GM23338 (cell line): Measurements from ENCODE around the gene AACS. TPM values are rescaled to one million over a fixed set of nuclear protein-coding genes. Genes with fewer than 3 reads are reported as not detected.
A peak's percentile ranks its signal among the peaks of the same experiment; 100 is the strongest.

ENCODE experiments used
- ATAC-seq: fragments of 200-7000 bp; cut with Tn5 transposase; 3 replicates; pipeline ENCODE4 v1.9.1; 2020
- DNase-seq: peaks from one replicate; pipeline ENCODE4 v3.0.0-alpha.2; 2015; ENCODE audit warnings: low spot score
- H2AFZ ChIP-seq: fragments of 200-600 bp; sonication (generic); 2 replicates; pipeline ENCODE4 v1.8.0; 2016; ENCODE audit warnings: antibody characterized with exemption, mild to moderate bottlenecking, moderate library complexity
- H3F3A ChIP-seq: fragments of 200-600 bp; sonication (generic); replicated peaks from 2 replicates; pipeline ENCODE4 v1.8.0; 2017; ENCODE audit warnings: antibody characterized with exemption, mixed run types, low read depth
- H3K27ac ChIP-seq: fragments of 200-600 bp; sonication (generic); 2 replicates; pipeline ENCODE4 v1.6.1; 2016; ENCODE audit warnings: low read depth
- H3K27me3 ChIP-seq: fragments of 200-600 bp; sonication (generic); 2 replicates; pipeline ENCODE4 v1.8.0; 2016; ENCODE audit warnings: mild to moderate bottlenecking, mixed run types, moderate library complexity; ENCODE audit not compliant: insufficient read depth
- H3K36me3 ChIP-seq: fragments of 200-600 bp; sonication (generic); 2 replicates; pipeline ENCODE4 v1.8.0; 2016; ENCODE audit warnings: mild to moderate bottlenecking; ENCODE audit not compliant: insufficient read depth
- H3K4me1 ChIP-seq: fragments of 200-600 bp; sonication (generic); 2 replicates; pipeline ENCODE4 v1.8.0; 2016; ENCODE audit warnings: mild to moderate bottlenecking, moderate library complexity; ENCODE audit not compliant: insufficient read depth
- H3K4me2 ChIP-seq: fragments of 200-600 bp; sonication (generic); 2 replicates; pipeline ENCODE4 v1.7.1; 2017; ENCODE audit warnings: mixed run types
- H3K4me3 ChIP-seq: fragments of 200-600 bp; sonication (generic); 2 replicates; pipeline ENCODE4 v1.6.1; 2016; ENCODE audit warnings: mixed run types
- H3K79me2 ChIP-seq: fragments of 200-600 bp; sonication (generic); replicated peaks from 2 replicates; pipeline ENCODE4 v1.8.0; 2017; ENCODE audit warnings: mild to moderate bottlenecking; ENCODE audit not compliant: insufficient read depth
- H3K9me2 ChIP-seq: fragments of 200-600 bp; sonication (generic); 2 replicates; pipeline ENCODE4 v1.8.0; 2017; ENCODE audit not compliant: insufficient read depth
- H4K20me1 ChIP-seq: fragments of 200-600 bp; sonication (generic); replicated peaks from 2 replicates; pipeline ENCODE4 v1.8.0; 2017; ENCODE audit warnings: mild to moderate bottlenecking; ENCODE audit not compliant: insufficient read depth
- H3K27ac Mint-ChIP-seq: 2 replicates; pipeline ENCODE4 v1.8.0; 2020; ENCODE audit warnings: inconsistent platforms, mild to moderate bottlenecking, moderate library complexity, mixed read lengths
- H3K27me3 Mint-ChIP-seq: 3 replicates; pipeline ENCODE4 v1.8.0; 2022; ENCODE audit warnings: low read depth, mild to moderate bottlenecking, moderate library complexity, mixed read lengths, inconsistent platforms; ENCODE audit not compliant: insufficient read depth, poor library complexity
- H3K36me3 Mint-ChIP-seq: 3 replicates; pipeline ENCODE4 v1.8.0; 2021; ENCODE audit warnings: low read depth, mild to moderate bottlenecking, inconsistent platforms, moderate library complexity, mixed read lengths
- H3K4me1 Mint-ChIP-seq: 3 replicates; pipeline ENCODE4 v1.8.0; 2020; ENCODE audit warnings: mild to moderate bottlenecking, inconsistent platforms, mixed read lengths
- H3K4me3 Mint-ChIP-seq: 3 replicates; pipeline ENCODE4 v1.8.0; 2021; ENCODE audit warnings: moderate library complexity, mild to moderate bottlenecking, inconsistent platforms, mixed read lengths
- H3K9me3 Mint-ChIP-seq: 3 replicates; pipeline ENCODE4 v1.8.0; 2020; ENCODE audit warnings: moderate library complexity, mild to moderate bottlenecking, inconsistent platforms, mixed read lengths
- NANOG ChIP-seq: IDR thresholded peaks from 2 replicates; pipeline ENCODE4 v1.6.1; 2016; ENCODE audit warnings: antibody characterized with exemption, borderline replicate concordance
- polyA plus RNA-seq: library from polyadenylated mRNA; unstranded; fragments of >200 nt; fragmentation: Nextera tagmentation; extraction: Ambion mirVana; gene quantifications from 2 replicates; pipeline ENCODE4 v1.2.1, GENCODE V29; 2016
- total RNA-seq: library from RNA; depleted of rRNA; stranded (reverse); fragments of >200 nt; shearing (Covaris generic); gene quantifications from 2 replicates; pipeline ENCODE4 v1.2.3, GENCODE V29; 2014
- TF ChIP-seq, protein P1 (sequence below): fragments of 250-450 bp; sonication (Bioruptor Pico); IDR thresholded peaks from 2 replicates; pipeline ENCODE4 v1.5.0; 2020; ENCODE audit warnings: mild to moderate bottlenecking, moderate library complexity
- TF ChIP-seq, protein P2 (sequence below), 2 experiments: fragments of 200-600 bp in 1 of 2; sonication (generic) in 1 of 2; conservative IDR thresholded peaks; 2 replicates each; pipeline versions ENCODE4 v1.5.1 to v1.6.1; 2016 to 2017; ENCODE audit warnings: antibody characterized with exemption in 2 of 2, low read depth in 2 of 2, mild to moderate bottlenecking in 2 of 2, moderate library complexity in 1 of 2
- TF ChIP-seq, protein P3 (sequence below): IDR thresholded peaks from 2 replicates; pipeline ENCODE4 v1.6.1; 2016; ENCODE audit warnings: antibody characterized with exemption

AACS gene
- total and polyA plus RNA-seq, 2 experiments from 2014 or later = 31.1 to 64.4 TPM

DNA sequence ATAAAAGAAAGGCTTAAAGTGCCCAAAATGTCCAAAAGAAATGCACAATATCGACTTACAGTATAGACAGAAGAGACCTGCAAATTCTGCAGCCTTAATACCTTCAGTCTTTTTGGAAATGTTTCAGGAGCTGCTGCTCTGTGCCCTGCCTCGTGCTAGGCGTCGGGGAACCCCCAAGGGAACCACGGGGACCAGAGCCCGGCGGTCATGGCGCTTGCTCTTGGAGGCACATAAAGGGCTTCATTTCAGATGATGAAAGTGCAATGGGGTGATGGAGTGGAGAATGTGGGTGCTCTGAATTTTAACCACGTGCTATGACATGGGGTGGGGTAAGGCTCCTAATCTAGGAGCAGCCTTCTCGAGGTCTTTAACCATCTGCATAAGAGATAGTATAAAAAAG, 14.8 kb upstream of the AACS start (continued):
- TF ChIP-seq, protein P1, sequence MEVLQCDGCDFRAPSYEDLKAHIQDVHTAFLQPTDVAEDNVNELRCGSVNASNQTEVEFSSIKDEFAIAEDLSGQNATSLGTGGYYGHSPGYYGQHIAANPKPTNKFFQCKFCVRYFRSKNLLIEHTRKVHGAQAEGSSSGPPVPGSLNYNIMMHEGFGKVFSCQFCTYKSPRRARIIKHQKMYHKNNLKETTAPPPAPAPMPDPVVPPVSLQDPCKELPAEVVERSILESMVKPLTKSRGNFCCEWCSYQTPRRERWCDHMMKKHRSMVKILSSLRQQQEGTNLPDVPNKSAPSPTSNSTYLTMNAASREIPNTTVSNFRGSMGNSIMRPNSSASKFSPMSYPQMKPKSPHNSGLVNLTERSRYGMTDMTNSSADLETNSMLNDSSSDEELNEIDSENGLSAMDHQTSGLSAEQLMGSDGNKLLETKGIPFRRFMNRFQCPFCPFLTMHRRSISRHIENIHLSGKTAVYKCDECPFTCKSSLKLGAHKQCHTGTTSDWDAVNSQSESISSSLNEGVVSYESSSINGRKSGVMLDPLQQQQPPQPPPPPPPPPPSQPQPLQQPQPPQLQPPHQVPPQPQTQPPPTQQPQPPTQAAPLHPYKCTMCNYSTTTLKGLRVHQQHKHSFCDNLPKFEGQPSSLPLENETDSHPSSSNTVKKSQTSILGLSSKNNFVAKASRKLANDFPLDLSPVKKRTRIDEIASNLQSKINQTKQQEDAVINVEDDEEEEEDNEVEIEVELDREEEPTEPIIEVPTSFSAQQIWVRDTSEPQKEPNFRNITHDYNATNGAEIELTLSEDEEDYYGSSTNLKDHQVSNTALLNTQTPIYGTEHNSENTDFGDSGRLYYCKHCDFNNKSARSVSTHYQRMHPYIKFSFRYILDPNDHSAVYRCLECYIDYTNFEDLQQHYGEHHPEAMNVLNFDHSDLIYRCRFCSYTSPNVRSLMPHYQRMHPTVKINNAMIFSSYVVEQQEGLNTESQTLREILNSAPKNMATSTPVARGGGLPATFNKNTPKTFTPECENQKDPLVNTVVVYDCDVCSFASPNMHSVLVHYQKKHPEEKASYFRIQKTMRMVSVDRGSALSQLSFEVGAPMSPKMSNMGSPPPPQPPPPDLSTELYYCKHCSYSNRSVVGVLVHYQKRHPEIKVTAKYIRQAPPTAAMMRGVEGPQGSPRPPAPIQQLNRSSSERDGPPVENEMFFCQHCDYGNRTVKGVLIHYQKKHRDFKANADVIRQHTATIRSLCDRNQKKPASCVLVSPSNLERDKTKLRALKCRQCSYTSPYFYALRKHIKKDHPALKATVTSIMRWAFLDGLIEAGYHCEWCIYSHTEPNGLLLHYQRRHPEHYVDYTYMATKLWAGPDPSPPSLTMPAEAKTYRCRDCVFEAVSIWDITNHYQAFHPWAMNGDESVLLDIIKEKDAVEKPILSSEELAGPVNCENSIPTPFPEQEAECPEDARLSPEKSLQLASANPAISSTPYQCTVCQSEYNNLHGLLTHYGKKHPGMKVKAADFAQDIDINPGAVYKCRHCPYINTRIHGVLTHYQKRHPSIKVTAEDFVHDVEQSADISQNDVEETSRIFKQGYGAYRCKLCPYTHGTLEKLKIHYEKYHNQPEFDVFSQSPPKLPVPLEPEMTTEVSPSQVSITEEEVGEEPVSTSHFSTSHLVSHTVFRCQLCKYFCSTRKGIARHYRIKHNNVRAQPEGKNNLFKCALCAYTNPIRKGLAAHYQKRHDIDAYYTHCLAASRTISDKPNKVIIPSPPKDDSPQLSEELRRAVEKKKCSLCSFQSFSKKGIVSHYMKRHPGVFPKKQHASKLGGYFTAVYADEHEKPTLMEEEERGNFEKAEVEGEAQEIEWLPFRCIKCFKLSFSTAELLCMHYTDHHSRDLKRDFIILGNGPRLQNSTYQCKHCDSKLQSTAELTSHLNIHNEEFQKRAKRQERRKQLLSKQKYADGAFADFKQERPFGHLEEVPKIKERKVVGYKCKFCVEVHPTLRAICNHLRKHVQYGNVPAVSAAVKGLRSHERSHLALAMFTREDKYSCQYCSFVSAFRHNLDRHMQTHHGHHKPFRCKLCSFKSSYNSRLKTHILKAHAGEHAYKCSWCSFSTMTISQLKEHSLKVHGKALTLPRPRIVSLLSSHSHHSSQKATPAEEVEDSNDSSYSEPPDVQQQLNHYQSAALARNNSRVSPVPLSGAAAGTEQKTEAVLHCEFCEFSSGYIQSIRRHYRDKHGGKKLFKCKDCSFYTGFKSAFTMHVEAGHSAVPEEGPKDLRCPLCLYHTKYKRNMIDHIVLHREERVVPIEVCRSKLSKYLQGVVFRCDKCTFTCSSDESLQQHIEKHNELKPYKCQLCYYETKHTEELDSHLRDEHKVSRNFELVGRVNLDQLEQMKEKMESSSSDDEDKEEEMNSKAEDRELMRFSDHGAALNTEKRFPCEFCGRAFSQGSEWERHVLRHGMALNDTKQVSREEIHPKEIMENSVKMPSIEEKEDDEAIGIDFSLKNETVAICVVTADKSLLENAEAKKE (CRISPR knock-in tag) = no peak
- TF ChIP-seq, protein P2, sequence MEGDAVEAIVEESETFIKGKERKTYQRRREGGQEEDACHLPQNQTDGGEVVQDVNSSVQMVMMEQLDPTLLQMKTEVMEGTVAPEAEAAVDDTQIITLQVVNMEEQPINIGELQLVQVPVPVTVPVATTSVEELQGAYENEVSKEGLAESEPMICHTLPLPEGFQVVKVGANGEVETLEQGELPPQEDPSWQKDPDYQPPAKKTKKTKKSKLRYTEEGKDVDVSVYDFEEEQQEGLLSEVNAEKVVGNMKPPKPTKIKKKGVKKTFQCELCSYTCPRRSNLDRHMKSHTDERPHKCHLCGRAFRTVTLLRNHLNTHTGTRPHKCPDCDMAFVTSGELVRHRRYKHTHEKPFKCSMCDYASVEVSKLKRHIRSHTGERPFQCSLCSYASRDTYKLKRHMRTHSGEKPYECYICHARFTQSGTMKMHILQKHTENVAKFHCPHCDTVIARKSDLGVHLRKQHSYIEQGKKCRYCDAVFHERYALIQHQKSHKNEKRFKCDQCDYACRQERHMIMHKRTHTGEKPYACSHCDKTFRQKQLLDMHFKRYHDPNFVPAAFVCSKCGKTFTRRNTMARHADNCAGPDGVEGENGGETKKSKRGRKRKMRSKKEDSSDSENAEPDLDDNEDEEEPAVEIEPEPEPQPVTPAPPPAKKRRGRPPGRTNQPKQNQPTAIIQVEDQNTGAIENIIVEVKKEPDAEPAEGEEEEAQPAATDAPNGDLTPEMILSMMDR (conservative IDR thresholded peaks at IDR 0.05; ENCODE audit: low read depth in 2 of 2) = no peak

DNA sequence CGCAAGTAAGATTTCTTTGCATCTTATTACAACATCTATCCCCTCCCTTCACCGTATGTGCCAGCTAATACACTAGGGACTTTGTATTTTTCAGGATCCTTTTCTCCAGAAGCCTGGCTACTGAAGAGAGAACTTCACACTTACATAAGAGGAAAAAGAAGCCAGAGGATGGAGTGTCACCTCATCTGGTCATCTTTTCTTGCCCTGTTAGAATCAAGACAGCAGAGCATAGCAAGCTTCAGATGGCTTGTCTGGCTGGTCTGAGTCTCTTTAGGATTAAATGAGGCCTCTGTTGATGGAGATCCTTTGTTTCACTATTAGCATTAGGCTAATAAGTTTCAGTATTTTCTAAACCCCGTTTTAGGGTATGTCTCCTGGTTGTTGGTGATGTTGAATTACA, 14.4 kb upstream of the AACS start:
- H3K36me3 ChIP-seq = no peaks in the 10 kb centered on the region
- 0 out of 2 replicates have a peak, but pooled peaks cover 8% of the 10 kb centered on the region for H3F3A ChIP-seq
- no peak overlapping the region for H3K27ac Mint-ChIP-seq
- H3K4me1 Mint-ChIP-seq = no peaks in the 10 kb centered on the region; the same call in 2 of the 3 replicates
- no peak overlapping the region for H3K4me2 ChIP-seq
- TF ChIP-seq NANOG = no peak
- TF ChIP-seq, protein P3, sequence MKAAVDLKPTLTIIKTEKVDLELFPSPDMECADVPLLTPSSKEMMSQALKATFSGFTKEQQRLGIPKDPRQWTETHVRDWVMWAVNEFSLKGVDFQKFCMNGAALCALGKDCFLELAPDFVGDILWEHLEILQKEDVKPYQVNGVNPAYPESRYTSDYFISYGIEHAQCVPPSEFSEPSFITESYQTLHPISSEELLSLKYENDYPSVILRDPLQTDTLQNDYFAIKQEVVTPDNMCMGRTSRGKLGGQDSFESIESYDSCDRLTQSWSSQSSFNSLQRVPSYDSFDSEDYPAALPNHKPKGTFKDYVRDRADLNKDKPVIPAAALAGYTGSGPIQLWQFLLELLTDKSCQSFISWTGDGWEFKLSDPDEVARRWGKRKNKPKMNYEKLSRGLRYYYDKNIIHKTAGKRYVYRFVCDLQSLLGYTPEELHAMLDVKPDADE = no peak
- TF ChIP-seq, protein P2 (conservative IDR thresholded peaks at IDR 0.05; ENCODE audit: low read depth in 2 of 2) = no peak
- H3K9me2 ChIP-seq = no peaks in the 10 kb centered on the region
- peaks cover 11% of the 10 kb centered on the region for H3K9me3 Mint-ChIP-seq
- 0 out of 3 replicates have a peak, but pooled peaks cover 6% of the 10 kb centered on the region for H3K36me3 Mint-ChIP-seq
- no peaks in the 10 kb centered on the region for H3K27me3 ChIP-seq
- ATAC-seq = no peak
- H3K79me2 ChIP-seq = no peaks in the 10 kb centered on the region
- H3K4me3 ChIP-seq = no peak overlapping the region
- DNase-seq = no peak
- H4K20me1 ChIP-seq = no peaks in the 10 kb centered on the region
- H3K27me3 Mint-ChIP-seq = peaks cover 7% of the 10 kb centered on the region
- H3K4me3 Mint-ChIP-seq = no peak overlapping the region
- peaks cover 11% of the 10 kb centered on the region; the same call in 1 of the 2 replicates for H3K4me1 ChIP-seq
- 0 out of 2 replicates have a peak overlapping the region, but pooled peaks have one; percentile 20 for H2AFZ ChIP-seq
- H3K27ac ChIP-seq = no peak overlapping the region
